HCEC 1CT (cell line): Measurements from ENCODE around the gene OR7C1.
"Not testable (repeated sequence)": the region's sequence is repeated elsewhere in the genome, so short reads cannot be mapped to it uniquely, and the experiment has no call there.

Experiments used
- DNase-seq: peaks from one replicate; pipeline ENCODE4 v3.0.0-alpha.2; 2017

OR7C1 gene

GRCh38 chr19:14835011-14835410, at the start of gene OR7C1, which contains the start of gene OR7A5:
Gene OR7C1, minus strand, starts transcription at chr19:14835185. Its CDS starts 35,049 bp downstream, at chr19:14800136.
Gene OR7A5, minus strand, starts transcription at chr19:14835185. Its CDS starts 6,944 bp downstream, at chr19:14828241.
- DNase-seq = no peak

GRCh38 chr19:14871619-14872230, 36.7 kb upstream of the OR7C1 start:
- DNase-seq = peak; percentile 1

GRCh38 chr19:14868497-14868896, 33.5 kb upstream of the OR7C1 start:
- DNase-seq = no peak

- no peak for DNase-seq
These were observed 13.8 kb upstream of the OR7C1 start, which contains the start of gene OR7A10 for GRCh38 chr19:14848822-14849221. Gene OR7A10, minus strand, starts transcription at chr19:14848922. Its CDS starts 7,045 bp downstream, at chr19:14841877.

GRCh38 chr19:14843578-14843977, 8.6 kb upstream of the OR7C1 start:
- DNase-seq = no peak

- DNase-seq = no peak
These were observed 8.2 kb upstream of the OR7C1 start for GRCh38 chr19:14843169-14843568.

- DNase-seq = no peak
These were observed 5.2 kb upstream of the OR7C1 start for GRCh38 chr19:14840206-14840605.

- DNase-seq = no peak
These were observed 2.4 kb upstream of the OR7C1 start for GRCh38 chr19:14837391-14837790.

- no peak for DNase-seq
These were observed 4.3 kb downstream of the OR7C1 start for GRCh38 chr19:14830702-14831101.

- DNase-seq = no peak
These were observed 9.0 kb downstream of the OR7C1 start for GRCh38 chr19:14826006-14826405.

- no peak for DNase-seq
These were observed 13.0 kb downstream of the OR7C1 start for GRCh38 chr19:14821937-14822336.

GRCh38 chr19:14818588-14818987, 16.4 kb downstream of the OR7C1 start:
- DNase-seq = no peak

GRCh38 chr19:14817052-14817451, 17.9 kb downstream of the OR7C1 start:
- no peak for DNase-seq

- no peak for DNase-seq
These were observed 19.9 kb downstream of the OR7C1 start for GRCh38 chr19:14814982-14815652.

- no peak for DNase-seq
These were observed 25.5 kb downstream of the OR7C1 start for GRCh38 chr19:14809272-14810057.

GRCh38 chr19:14804765-14805164, 30.2 kb downstream of the OR7C1 start:
- no peak for DNase-seq

- no peak for DNase-seq
These were observed 36.2 kb downstream of the OR7C1 start for GRCh38 chr19:14798760-14799159.

- DNase-seq = no peak
These were observed 39.0 kb downstream of the OR7C1 start for GRCh38 chr19:14796021-14796420.

- DNase-seq = no peak
These were observed 39.8 kb downstream of the OR7C1 start for GRCh38 chr19:14795078-14795721.

- DNase-seq = not testable (repeated sequence)
These were observed 42.7 kb downstream of the OR7C1 start for GRCh38 chr19:14792250-14792649.

- DNase-seq = no peak
These were observed 48.5 kb downstream of the OR7C1 start for GRCh38 chr19:14786421-14786851.

- peak; percentile 69 for DNase-seq
These were observed 49.7 kb downstream of the OR7C1 start for GRCh38 chr19:14785102-14785793.

- peak; percentile 34 for DNase-seq
These were observed 50.3 kb downstream of the OR7C1 start for GRCh38 chr19:14784730-14785101.
